ENCODE results near the gene CNOT8.
"Not testable (repeated sequence)": the region's sequence is repeated elsewhere in the genome, so short reads cannot be mapped to it uniquely, and the experiment has no call there.

CNOT8 gene

DNA sequence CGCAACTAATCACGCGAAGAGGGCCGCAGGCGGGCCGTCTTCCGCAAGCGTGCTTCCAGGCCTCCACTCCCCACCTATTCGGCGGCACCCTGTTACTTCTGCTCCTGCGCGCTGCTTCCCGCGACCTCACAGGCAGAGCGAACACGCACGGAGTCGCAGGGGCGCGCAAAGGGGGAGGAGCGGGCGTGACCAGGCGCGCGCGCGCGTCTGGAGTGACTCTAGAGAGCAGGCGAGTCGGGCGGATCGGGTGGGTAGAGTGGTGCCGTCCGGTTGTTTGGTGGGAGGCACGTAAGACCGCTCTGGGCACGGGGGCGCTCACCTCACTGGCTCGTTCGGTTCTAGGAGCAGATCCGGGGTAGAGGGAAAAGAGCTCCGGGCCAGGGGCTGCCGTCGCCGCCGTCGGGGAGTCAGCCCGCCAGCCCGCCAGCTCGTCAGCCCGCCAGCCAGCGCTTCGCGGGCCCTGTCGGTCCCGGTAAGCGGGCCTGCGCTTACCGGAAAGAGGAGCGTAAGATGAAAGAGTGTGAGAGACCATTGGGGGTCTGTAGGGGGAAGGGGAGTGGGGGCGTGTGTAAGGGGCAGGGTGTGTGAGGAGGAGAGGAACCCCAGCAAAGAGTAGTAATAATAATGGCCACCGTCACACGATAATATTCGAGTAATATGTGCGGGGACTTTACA, at the start of gene CNOT8:
TSS of gene CNOT8 (plus strand) at position 331 of the 675 bp plus-strand sequence. CDS start 4,652 bp downstream, outside the sequence.
- DNase-seq (ENCODE audit: low spot score) = peak; percentile 69

GRCh38 chr5:154811239-154811638, 47.2 kb upstream of the CNOT8 start:
- DNase-seq (ENCODE audit: low spot score) = no peak

- peak; percentile 70 for DNase-seq (ENCODE audit: low spot score)
Observed at GRCh38 chr5:154811653-154812465, 46.6 kb upstream of the CNOT8 start.

GRCh38 chr5:154813158-154813557, 45.3 kb upstream of the CNOT8 start:
- no peak for DNase-seq (ENCODE audit: low spot score)

DNA sequence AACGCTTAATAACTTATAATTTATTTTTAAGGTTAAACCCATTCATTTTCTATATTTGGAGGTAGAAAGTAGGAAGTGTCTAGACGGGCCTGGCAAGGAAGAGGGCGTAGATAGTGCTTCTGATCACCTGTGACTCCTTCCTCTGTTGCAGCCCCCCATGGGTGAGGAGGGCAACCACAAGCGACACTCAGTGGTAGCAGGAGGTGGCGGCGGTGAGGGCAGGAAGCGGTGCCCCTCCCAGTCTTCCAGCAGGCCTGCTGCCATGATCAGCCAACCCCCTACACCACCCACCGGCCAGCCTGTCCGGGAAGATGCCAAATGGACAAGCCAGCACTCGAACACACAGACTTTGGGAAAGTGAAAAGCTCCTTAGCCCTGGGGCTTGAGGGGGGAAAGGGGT, 44.7 kb upstream of the CNOT8 start:
- no peak for DNase-seq (ENCODE audit: low spot score)

- no peak for DNase-seq (ENCODE audit: low spot score)
Observed at GRCh38 chr5:154815025-154815424, 43.4 kb upstream of the CNOT8 start.

GRCh38 chr5:154815684-154816247, 42.7 kb upstream of the CNOT8 start:
- no peak for DNase-seq (ENCODE audit: low spot score)

DNA sequence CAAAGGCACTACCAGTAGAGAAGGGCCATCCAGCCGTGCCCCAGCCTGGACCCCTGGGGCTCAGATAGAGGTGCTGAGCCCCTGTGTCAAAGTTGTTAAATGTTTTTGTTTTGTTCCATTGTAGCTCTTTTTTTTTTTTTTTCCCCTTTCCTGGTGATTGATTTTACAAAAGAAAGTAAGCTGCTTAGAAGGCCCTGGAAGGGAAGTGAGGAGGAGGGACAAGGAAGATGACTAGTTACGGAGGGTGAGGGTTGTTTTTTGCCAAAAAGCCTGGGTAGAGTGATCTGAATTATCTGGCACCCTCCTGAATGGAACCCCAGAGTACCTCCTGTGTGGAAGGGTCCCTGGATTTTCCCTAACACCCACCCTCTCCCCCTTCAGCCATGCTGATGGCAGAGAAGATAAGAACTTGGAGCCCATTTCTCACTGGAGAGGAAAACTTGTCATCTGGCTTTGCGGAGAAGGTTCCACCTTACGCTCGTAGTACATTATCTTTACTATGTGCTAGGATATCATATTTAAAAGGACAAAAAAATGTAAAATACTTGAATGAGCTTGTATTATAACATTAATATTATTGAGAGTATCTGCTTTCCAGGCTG, 41.4 kb upstream of the CNOT8 start:
- no peak for DNase-seq (ENCODE audit: low spot score)

GRCh38 chr5:154817815-154818214, 40.6 kb upstream of the CNOT8 start:
- DNase-seq (ENCODE audit: low spot score) = no peak

DNA sequence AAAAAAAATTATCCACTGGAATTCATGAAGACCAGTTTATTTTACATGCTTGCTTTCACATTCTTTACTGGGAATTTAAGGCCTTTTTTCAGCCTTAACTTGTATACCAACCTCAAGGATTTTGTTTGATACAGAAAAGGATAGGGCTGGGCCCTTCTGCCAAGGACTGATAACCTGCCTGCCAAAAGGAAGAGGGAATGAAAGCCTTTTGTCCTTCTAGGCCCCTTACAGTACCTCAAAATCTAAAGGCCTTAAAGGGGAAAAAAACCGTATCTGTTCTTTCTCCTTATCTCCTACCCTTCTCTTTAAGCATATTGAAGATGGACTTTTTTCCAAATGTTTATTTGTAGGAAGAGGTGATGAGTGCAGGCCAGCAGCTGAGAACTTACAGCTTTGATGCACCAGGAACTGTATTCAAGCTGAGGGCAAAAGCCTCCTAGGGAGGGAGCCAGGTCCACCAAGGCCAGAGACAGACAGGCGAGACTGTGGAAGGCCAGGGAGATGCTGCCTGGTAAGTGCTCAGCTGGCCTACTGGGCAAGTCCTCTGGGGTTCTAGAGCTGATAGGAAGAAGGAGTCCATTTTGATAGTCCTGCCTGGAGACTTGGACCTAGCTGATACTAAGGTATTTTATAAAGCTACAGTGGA, 39.8 kb upstream of the CNOT8 start:
- no peak for DNase-seq (ENCODE audit: low spot score)

- DNase-seq (ENCODE audit: low spot score) = no peak
Observed at GRCh38 chr5:154819546-154819945, 38.9 kb upstream of the CNOT8 start.

DNA sequence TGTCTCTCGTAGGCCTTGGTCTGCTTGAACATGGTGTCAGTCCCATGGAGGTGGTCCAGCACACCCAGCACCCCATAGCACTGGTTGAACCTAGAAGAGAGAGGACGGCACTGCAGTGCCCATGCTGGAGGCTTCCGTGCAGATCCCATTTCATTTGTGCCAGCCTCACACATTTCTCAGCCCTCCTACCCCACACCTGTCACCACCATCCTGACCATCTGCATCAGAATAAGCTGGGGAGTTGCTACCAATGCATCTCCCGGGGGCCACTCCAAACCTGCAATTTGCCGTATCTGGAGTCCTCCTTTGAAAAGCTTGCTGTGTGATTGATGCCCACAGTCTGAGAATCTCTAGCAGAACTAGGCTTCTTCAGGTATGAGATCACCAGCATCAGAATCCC, 38.0 kb upstream of the CNOT8 start:
- no peak for DNase-seq (ENCODE audit: low spot score)

DNA sequence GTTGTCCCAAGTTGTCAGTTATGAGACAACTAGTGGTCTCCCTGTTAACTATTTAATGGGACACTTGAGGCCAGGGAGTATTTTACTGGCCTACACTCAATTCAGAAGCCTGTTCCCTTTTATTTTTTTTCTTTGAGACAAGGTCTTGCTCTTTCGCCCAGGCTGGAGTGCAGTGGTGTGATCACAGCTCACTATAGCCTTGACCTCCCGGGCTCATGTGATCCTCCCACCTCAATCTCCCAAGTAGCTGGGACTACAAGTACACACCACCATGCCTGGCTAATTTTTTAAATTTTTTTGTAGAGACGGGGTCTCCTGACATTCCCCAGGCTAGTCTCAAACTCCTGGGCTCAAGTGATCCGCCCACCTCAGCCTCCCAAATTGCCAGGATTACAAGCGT, 35.5 kb upstream of the CNOT8 start:
- not testable (repeated sequence) for DNase-seq (ENCODE audit: low spot score)

- DNase-seq (ENCODE audit: low spot score) = no peak
Observed at GRCh38 chr5:154823605-154824004, 34.8 kb upstream of the CNOT8 start.

- DNase-seq (ENCODE audit: low spot score) = no peak
Observed at GRCh38 chr5:154824070-154824469, 34.4 kb upstream of the CNOT8 start.

GRCh38 chr5:154829181-154829588, 29.2 kb upstream of the CNOT8 start:
- no peak for DNase-seq (ENCODE audit: low spot score)

DNA sequence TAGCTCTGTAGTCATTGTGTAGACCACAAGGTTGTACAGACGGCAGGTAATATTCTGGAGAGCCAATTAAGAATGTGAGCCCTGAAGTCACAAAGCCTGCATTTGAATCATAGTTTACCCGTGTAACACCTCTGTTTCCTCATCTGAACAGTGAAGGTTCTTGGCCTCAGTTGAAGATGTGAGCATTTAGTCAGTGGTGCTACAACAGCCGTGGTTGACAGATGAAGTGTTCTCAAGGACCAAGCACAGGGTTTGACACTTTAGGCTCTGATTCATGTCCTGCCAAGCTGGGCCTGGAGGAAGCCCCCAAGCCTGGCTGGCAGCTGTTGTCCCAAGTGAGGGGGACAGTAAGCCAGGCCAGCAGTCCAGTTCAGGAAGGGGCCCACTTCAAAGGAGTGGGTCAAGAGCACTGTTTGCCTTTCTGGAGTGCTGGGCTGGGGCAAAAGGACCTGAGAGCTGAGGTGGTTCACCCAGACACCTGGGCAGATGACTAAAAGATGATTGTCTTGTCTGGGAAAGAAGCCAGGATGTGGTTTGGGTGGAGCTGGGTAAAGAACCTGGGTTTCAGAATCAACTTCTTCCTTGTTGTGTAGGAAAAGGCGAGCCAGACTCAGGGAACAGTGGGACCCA, 28.7 kb upstream of the CNOT8 start:
- no peak for DNase-seq (ENCODE audit: low spot score)

GRCh38 chr5:154830219-154830595, 28.2 kb upstream of the CNOT8 start:
- no peak for DNase-seq (ENCODE audit: low spot score)

GRCh38 chr5:154830596-154830995, 27.8 kb upstream of the CNOT8 start:
- no peak for DNase-seq (ENCODE audit: low spot score)

DNA sequence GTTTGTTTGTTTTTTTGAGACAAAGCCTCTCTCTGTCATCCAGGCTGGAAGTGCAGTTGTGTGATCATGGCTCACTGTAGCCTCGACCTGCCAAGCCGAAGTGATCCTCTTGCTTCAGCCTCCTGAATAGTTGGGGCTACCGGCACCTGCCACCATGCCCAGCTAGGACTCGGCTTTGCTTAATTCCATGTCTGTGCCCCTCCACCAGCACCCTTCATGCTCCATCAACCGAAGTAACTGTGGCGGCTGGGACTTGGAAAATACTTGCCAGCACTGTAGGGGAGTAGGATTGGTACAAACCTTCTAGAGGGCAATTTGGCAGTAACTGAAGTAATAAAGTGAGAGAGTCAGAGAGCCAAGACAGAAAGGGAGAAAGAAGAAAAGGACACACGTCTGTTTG, 27.0 kb upstream of the CNOT8 start:
- DNase-seq (ENCODE audit: low spot score) = no peak

DNA sequence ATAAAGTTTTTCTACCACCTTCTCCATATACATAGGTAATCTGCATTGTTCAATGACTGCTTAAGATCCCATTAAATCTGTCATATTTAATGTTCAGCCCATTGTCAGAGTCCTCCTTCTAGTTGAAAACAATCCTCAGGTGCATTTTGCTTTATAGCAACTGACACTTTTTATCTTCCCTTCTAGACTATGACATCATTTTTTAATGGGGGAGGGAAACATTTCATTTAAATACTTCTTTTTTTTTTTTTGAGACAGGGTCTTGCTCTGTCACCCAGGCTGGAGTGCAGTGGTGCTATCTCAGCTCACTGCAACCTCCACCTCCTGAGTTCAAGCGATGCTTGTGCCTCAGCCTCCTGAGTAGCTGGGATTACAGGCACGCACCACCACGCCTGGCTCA, 25.6 kb upstream of the CNOT8 start:
- DNase-seq (ENCODE audit: low spot score) = not testable (repeated sequence)

DNA sequence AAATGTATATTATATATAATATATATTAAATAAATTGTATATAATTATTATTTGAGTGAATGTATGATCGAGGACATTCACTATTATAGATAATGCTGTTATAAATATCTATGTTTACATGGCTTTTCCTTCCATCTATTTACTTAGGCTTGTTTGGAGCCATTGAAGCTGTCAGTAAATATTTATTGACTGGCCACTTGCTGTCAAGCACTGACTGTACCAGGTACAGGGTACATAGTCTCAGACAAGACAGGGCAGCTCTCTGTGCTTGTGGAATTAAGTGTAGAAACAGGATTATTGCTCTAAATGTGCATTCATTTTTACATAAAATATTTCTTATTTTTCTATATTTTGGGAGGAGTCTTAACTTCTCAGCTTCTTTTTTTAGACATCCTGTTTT, 24.4 kb upstream of the CNOT8 start:
- no peak for DNase-seq (ENCODE audit: low spot score)
